Type B pancreatic cell (in vitro differentiated cells): ENCODE results near the gene FGFRL1. TPM values are rescaled to one million over a fixed set of nuclear protein-coding genes. Genes with fewer than 3 reads are reported as not detected.

Experiments
- DNase-seq: peaks from one replicate; pipeline ENCODE4 v3.0.0; 2021; ENCODE audit warnings: mixed read lengths; ENCODE audit not compliant: unreplicated experiment; ENCODE audit errors: extremely low spot score
- H3K27ac Mint-ChIP-seq: 2 replicates; pipeline ENCODE4 v1.8.0; 2021; ENCODE audit warnings: mild to moderate bottlenecking, mixed read lengths
- H3K27me3 Mint-ChIP-seq: 2 replicates; pipeline ENCODE4 v1.8.0; 2021; ENCODE audit warnings: mixed read lengths
- H3K36me3 Mint-ChIP-seq: 2 replicates; pipeline ENCODE4 v1.8.0; 2021; ENCODE audit warnings: mixed read lengths
- H3K4me1 Mint-ChIP-seq: one replicate; pipeline ENCODE4 v1.8.0; 2021; ENCODE audit warnings: mixed read lengths; ENCODE audit not compliant: unreplicated experiment
- H3K4me3 Mint-ChIP-seq: 2 replicates; pipeline ENCODE4 v1.8.0; 2021; ENCODE audit warnings: mild to moderate bottlenecking, mixed read lengths
- H3K9me3 Mint-ChIP-seq: 2 replicates; pipeline ENCODE4 v1.8.0; 2021; ENCODE audit warnings: mixed read lengths
- CTCF ChIP-seq: fragments of 200-600 bp; sonication (generic); conservative IDR thresholded peaks from 2 replicates; pipeline ENCODE4 v1.5.0; 2021; ENCODE audit warnings: antibody characterized with exemption, mild to moderate bottlenecking
- total RNA-seq: library from RNA; stranded (reverse); gene quantifications from 2 replicates; pipeline ENCODE4 v1.2.1, GENCODE V29; 2021; ENCODE audit warnings: low replicate concordance

Gene FGFRL1
- total RNA-seq, 1 donor from 2014 or later: 30.9 TPM

- no peak for TF ChIP-seq CTCF
- Mint-ChIP-seq H3K36me3 (peaks cover 4% of the 10 kb centered on the region), H3K4me3 (no peak overlapping the region), H3K27ac (no peak overlapping the region), H3K27me3 (no peaks in the 10 kb centered on the region), H3K9me3 (no peaks in the 10 kb centered on the region), H3K4me1 (no peaks in the 10 kb centered on the region)
- DNase-seq: no peak
Measured at GRCh38 chr4:1022739-1023066, 11.3 kb downstream of the FGFRL1 start.

GRCh38 chr4:1023075-1023640 is 11.7 kb downstream of the FGFRL1 start:
- TF ChIP-seq CTCF: no peak
- H3K36me3 Mint-ChIP-seq: peaks cover 4% of the 10 kb centered on the region
- H3K27ac Mint-ChIP-seq: no peak overlapping the region
- no peak for DNase-seq
- H3K4me3 Mint-ChIP-seq: no peak overlapping the region
- H3K9me3 Mint-ChIP-seq: no peaks in the 10 kb centered on the region
- no peaks in the 10 kb centered on the region for H3K27me3 Mint-ChIP-seq
- H3K4me1 Mint-ChIP-seq: no peaks in the 10 kb centered on the region

DNA sequence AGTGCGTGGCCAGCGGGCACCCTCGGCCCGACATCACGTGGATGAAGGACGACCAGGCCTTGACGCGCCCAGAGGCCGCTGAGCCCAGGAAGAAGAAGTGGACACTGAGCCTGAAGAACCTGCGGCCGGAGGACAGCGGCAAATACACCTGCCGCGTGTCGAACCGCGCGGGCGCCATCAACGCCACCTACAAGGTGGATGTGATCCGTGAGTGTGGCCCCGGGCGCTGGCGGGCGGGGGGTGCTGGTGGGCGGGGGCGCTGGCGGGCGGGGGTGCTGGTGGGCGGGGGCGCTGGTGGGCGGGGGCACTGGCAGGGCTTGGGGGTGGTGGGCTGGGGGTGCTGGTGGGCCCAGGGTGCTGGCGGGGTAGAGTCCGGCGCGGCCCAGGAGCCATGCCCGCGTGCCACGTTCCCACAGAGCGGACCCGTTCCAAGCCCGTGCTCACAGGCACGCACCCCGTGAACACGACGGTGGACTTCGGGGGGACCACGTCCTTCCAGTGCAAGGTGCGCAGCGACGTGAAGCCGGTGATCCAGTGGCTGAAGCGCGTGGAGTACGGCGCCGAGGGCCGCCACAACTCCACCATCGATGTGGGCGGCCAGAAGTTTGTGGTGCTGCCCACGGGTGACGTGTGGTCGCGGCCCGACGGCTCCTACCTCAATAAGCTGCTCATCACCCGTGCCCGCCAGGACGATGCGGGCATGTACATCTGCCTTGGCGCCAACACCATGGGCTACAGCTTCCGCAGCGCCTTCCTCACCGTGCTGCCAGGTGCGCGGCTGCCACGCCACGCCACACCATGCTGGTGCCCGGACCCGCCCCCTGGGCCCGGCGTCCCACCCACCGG is 12.7 kb downstream of the FGFRL1 start:
- H3K9me3 Mint-ChIP-seq: no peaks in the 10 kb centered on the region
- DNase-seq: no peak
- no peak for TF ChIP-seq CTCF
- no peak overlapping the region for H3K4me3 Mint-ChIP-seq
- H3K36me3 Mint-ChIP-seq: peaks cover 4% of the 10 kb centered on the region
- H3K4me1 Mint-ChIP-seq: no peaks in the 10 kb centered on the region
- H3K27ac Mint-ChIP-seq: no peak overlapping the region
- no peaks in the 10 kb centered on the region for H3K27me3 Mint-ChIP-seq

GRCh38 chr4:1024882-1025545 is 13.6 kb downstream of the FGFRL1 start:
- Mint-ChIP-seq H3K27me3 (no peaks in the 10 kb centered on the region), H3K9me3 (no peaks in the 10 kb centered on the region), H3K4me3 (no peak overlapping the region), H3K36me3 (peaks cover 4% of the 10 kb centered on the region), H3K27ac (no peak overlapping the region), H3K4me1 (no peaks in the 10 kb centered on the region)
- no peak for DNase-seq
- TF ChIP-seq CTCF: no peak

- Mint-ChIP-seq H3K4me1 (no peaks in the 10 kb centered on the region), H3K27me3 (no peaks in the 10 kb centered on the region), H3K9me3 (no peaks in the 10 kb centered on the region), H3K27ac (no peak overlapping the region), H3K36me3 (peaks cover 4% of the 10 kb centered on the region), H3K4me3 (no peak overlapping the region)
- TF ChIP-seq CTCF: no peak
- DNase-seq: no peak
Measured at GRCh38 chr4:1026115-1026514, 14.7 kb downstream of the FGFRL1 start.
